GM12878 (cell line): Measurements from ENCODE around the gene ARID4B. TPM values are rescaled to one million over a fixed set of nuclear protein-coding genes. Genes with fewer than 3 reads are reported as not detected.

ENCODE experiments used
- ATAC-seq: fragments of 200-7000 bp; cut with Tn5 transposase; 3 replicates; pipeline ENCODE4 v1.9.1; 2020; ENCODE audit warnings: mild to moderate bottlenecking, moderate library complexity
- BruUV-seq: library from RNA; stranded (reverse); fragments of 400-500 nt; replicated peaks from 2 replicates; lab custom pipeline; 2021; lab: Mats Ljungman, UMichigan
- CTCF ChIA-PET: fragments of 300-600 bp; sonication (Branson Sonifier 250); formaldehyde crosslinking; extraction: SDS; loops from one replicate; lab custom pipeline; 2021; ENCODE audit warnings: inconsistent platforms; lab: Yijun Ruan, JAX
- POLR2A ChIA-PET: fragments of 350-600 bp; formaldehyde crosslinking; extraction: SDS; loops from one replicate; lab custom pipeline; 2021; ENCODE audit warnings: inconsistent platforms; lab: Charles Lee
- RAD21 ChIA-PET: fragments of 300-600 bp; sonication (Branson Sonifier 250); formaldehyde crosslinking; loops from one replicate; lab custom pipeline; 2023; ENCODE audit warnings: antibody characterized with exemption; ENCODE audit not compliant: unreplicated experiment; lab: Charles Lee
- SMC1A ChIA-PET: fragments of 300-600 bp; sonication (Branson Sonifier 250); formaldehyde crosslinking; loops from one replicate; lab custom pipeline; 2023; ENCODE audit not compliant: unreplicated experiment, uncharacterized antibody; lab: Charles Lee
- DNase-seq: peaks from one replicate; pipeline ENCODE4 v3.0.0-alpha.2; 2011; ENCODE audit warnings: low read depth, low spot score
- FAIRE-seq: peaks from 3 replicates; lab custom pipeline; 2011; peaks lifted over from hg19 to GRCh38; lab: Jason Lieb, UNC
- H2AFZ ChIP-seq: 2 replicates; pipeline ENCODE4 v1.6.0; 2011; ENCODE audit warnings: low read depth, low read length, control low read depth; ENCODE audit not compliant: control insufficient read depth
- H3K27ac ChIP-seq: 2 replicates; pipeline ENCODE4 v1.5.1; 2011; ENCODE audit warnings: control low read depth; ENCODE audit not compliant: control insufficient read depth, insufficient read depth
- H3K27me3 ChIP-seq, 2 experiments: replicated peaks in 1 of 2; 2 replicates each; pipeline versions ENCODE4 v1.6.0 to v1.6.1; 2011; ENCODE audit warnings: low read length in 1 of 2; ENCODE audit not compliant: control insufficient read depth in 2 of 2, insufficient read depth in 2 of 2
- H3K36me3 ChIP-seq, 2 experiments: 2 replicates each; pipeline ENCODE4 v1.5.1; 2011; ENCODE audit warnings: low read length in 1 of 2; ENCODE audit not compliant: control insufficient read depth in 2 of 2, insufficient read depth in 2 of 2
- H3K4me1 ChIP-seq: 2 replicates; pipeline ENCODE4 v1.6.1; 2011; ENCODE audit warnings: mild to moderate bottlenecking, low read length, moderate library complexity, mixed read lengths; ENCODE audit not compliant: control insufficient read depth, insufficient read depth
- H3K4me2 ChIP-seq: 2 replicates; pipeline ENCODE4 v1.6.0; 2011; ENCODE audit warnings: control low read depth; ENCODE audit not compliant: control insufficient read depth, insufficient read depth
- H3K4me3 ChIP-seq: fragments of 200-600 bp; sonication (generic); 2 replicates; pipeline ENCODE4 v1.5.1; 2016
- H3K79me2 ChIP-seq: 2 replicates; pipeline ENCODE4 v1.6.0; 2011; ENCODE audit warnings: low read length; ENCODE audit not compliant: control insufficient read depth, insufficient read depth
- H3K9ac ChIP-seq: 2 replicates; pipeline ENCODE4 v1.8.0; 2011; ENCODE audit warnings: low read length, control low read depth, mixed read lengths; ENCODE audit not compliant: control insufficient read depth, insufficient read depth
- H3K9me3 ChIP-seq: replicated peaks from 3 replicates; pipeline ENCODE4 v1.5.1; 2011; ENCODE audit warnings: mild to moderate bottlenecking, low read length; ENCODE audit not compliant: control insufficient read depth, insufficient read depth
- H4K20me1 ChIP-seq: 2 replicates; pipeline ENCODE4 v1.6.0; 2011; ENCODE audit not compliant: control insufficient read depth, insufficient read depth
- BRCA1 ChIP-seq: IDR thresholded peaks from 2 replicates; pipeline ENCODE4 v1.6.1; 2011; ENCODE audit warnings: low read depth, low read length, improper control_type of control experiment
- CEBPZ ChIP-seq: fragments of 150-350 bp; IDR thresholded peaks from 2 replicates; pipeline ENCODE4 v1.6.1; 2016; ENCODE audit warnings: low read depth, low read length
- E2F4 ChIP-seq: IDR thresholded peaks from 2 replicates; pipeline ENCODE4 v1.6.1; 2012; ENCODE audit warnings: low read depth, low read length, improper control_type of control experiment
- E2F8 ChIP-seq: fragments of 450-650 bp; IDR thresholded peaks from 2 replicates; pipeline ENCODE4 v1.6.1; 2018; ENCODE audit warnings: mild to moderate bottlenecking, low read depth, moderate library complexity; ENCODE audit not compliant: partially characterized antibody
- EP300 ChIP-seq, 2 experiments: fragments of 150-350 bp in 1 of 2; IDR thresholded peaks; 2 replicates each; pipeline ENCODE4 v1.6.1; 2011 to 2012; ENCODE audit warnings: low read depth in 2 of 2, low read length in 2 of 2, borderline replicate concordance in 1 of 2, improper control_type of control experiment in 1 of 2, inconsistent platforms in 1 of 2; ENCODE audit not compliant: control insufficient read depth in 1 of 2
- FOXM1 ChIP-seq: IDR thresholded peaks from 2 replicates; pipeline ENCODE4 v1.6.1; 2012; ENCODE audit warnings: low read depth, mild to moderate bottlenecking, inconsistent platforms, low read length, moderate library complexity
- MAX ChIP-seq: IDR thresholded peaks from 2 replicates; pipeline ENCODE4 v1.6.1; 2012; ENCODE audit warnings: low read depth, low read length, improper control_type of control experiment
- PML ChIP-seq: IDR thresholded peaks from 2 replicates; pipeline ENCODE4 v1.6.1; 2012; ENCODE audit warnings: low read length, inconsistent platforms
- REST ChIP-seq: IDR thresholded peaks from 2 replicates; pipeline ENCODE4 v1.6.1; 2012; ENCODE audit warnings: mild to moderate bottlenecking, low read depth, low read length
- SUPT20H ChIP-seq: IDR thresholded peaks from 2 replicates; pipeline ENCODE4 v1.6.1; 2011; ENCODE audit warnings: low read depth, mild to moderate bottlenecking, low read length, moderate library complexity, borderline replicate concordance; ENCODE audit not compliant: control insufficient read depth
- in situ Hi-C: fragments of 300-500 bp; cut with MboI; formaldehyde crosslinking; loops from 9 replicates; pipeline ENCODE4 v1.14.3; 2018; ENCODE audit warnings: mixed read lengths
- intact Hi-C: fragments of 100-400 bp; cut with micrococcal nuclease; formaldehyde crosslinking; loops from one replicate; pipeline ENCODE4 v1.14.2; 2022; ENCODE audit not compliant: unreplicated experiment
- polyA plus RNA-seq, 11 experiments: library from polyadenylated mRNA; depleted of rRNA in 4 of 11; unstranded in 6 of 11; stranded (reverse) in 5 of 11; fragments of >200 nt; fragmentation: Nextera tagmentation in 4 of 11; fragmentation: Illumina TruSeq in 1 of 11; extraction: Ambion mirVana in 4 of 11; extraction: Trizol in 1 of 11; gene quantifications; 1 replicate in 1 of 11; 2 replicates in 10 of 11; pipeline versions ENCODE4 v1.2.1 to v1.2.3, GENCODE V29; 2011 to 2016; ENCODE audit warnings: inconsistent platforms in 2 of 11, missing spikeins in 2 of 11, low read depth in 1 of 11
- total RNA-seq, 4 experiments: library from RNA; depleted of rRNA in 3 of 4; stranded (reverse); fragments of >200 nt in 3 of 4; fragmentation: Illumina TruSeq in 1 of 4; extraction: Trizol in 1 of 4; gene quantifications; 2 replicates each; pipeline versions ENCODE4 v1.2.1 to v1.2.3, GENCODE V29; 2013 to 2021

The ARID4B gene
- total and polyA plus RNA-seq, 10 of the 15 experiments (the other 5 are each of a cell fraction or from before 2014, with no cell fraction given) = 13.6 to 39.1 (median 28.0) TPM

- TF ChIP-seq FOXM1 = no peak
- TF ChIP-seq MAX = no peak
- TF ChIP-seq, all 136 proteins: peak for 0
Observed at GRCh38 chr1:235156265-235156664, 171.7 kb downstream of the ARID4B start (continued).

- no peak for DNase-seq
- POLR2A ChIA-PET = interaction anchor here (0.6 kb wide), 2 partner anchors 71 to 416 kb away, joined by 3 read pairs; no protein-coding TSS in a partner anchor
- no peak for TF ChIP-seq BRCA1
- no peak for TF ChIP-seq E2F8
- no peak for TF ChIP-seq E2F4
- TF ChIP-seq REST = no peak
- TF ChIP-seq EP300 (IDR thresholded peaks at IDR 0.05; ENCODE audit: borderline replicate concordance in 1 of 2, control insufficient read depth in 1 of 2, low read depth in 2 of 2, low read length in 2 of 2) = no peak
- TF ChIP-seq SUPT20H = no peak
- TF ChIP-seq CEBPZ = no peak
- TF ChIP-seq PML = no peak
Observed at GRCh38 chr1:235152235-235152634, 175.7 kb downstream of the ARID4B start.

More at GRCh38 chr1:235152235-235152634, 175.7 kb downstream of the ARID4B start:
- intact Hi-C loops (no loop called here), in situ Hi-C loops (no loop called here)
- no peak for ATAC-seq
- no peak overlapping the region for H3K4me3 ChIP-seq
- no peak overlapping the region for H3K4me2 ChIP-seq
- CTCF ChIA-PET = interaction anchor here (0.6 to 1.7 kb wide), 4 partner anchors 46 to 744 kb away, joined by 3 to 9 read pairs (median 4); no protein-coding TSS in a partner anchor
- SMC1A ChIA-PET = interaction anchor here (0.6 to 3.1 kb wide), 3 partner anchors 8 to 140 kb away, joined by 3 to 11 read pairs (median 3); partner anchors contain the start of gene RBM34
- H3K79me2 ChIP-seq = peaks cover 2% of the 10 kb centered on the region
- BruUV-seq = no TSS peak
- RAD21 ChIA-PET = no interaction called here
- no peak for FAIRE-seq
- peaks cover 0 to 36% of the 10 kb centered on the region in 2 experiments; a peak in 3 of 4 replicates for H3K36me3 ChIP-seq
- H4K20me1 ChIP-seq = 0 out of 2 replicates have a peak, but pooled peaks cover 3% of the 10 kb centered on the region
- H2AFZ ChIP-seq = no peak overlapping the region
- peaks cover 5% of the 10 kb centered on the region; the same call in 1 of the 2 replicates for H3K4me1 ChIP-seq
- H3K9ac ChIP-seq = no peak overlapping the region
- H3K27ac ChIP-seq = no peak overlapping the region
- no peaks in the 10 kb centered on the region for H3K9me3 ChIP-seq
- no peaks in the 10 kb centered on the region for H3K27me3 ChIP-seq
